ENCODE measurements around the gene HBD.
"Not testable (repeated sequence)": the region's sequence is repeated elsewhere in the genome, so short reads cannot be mapped to it uniquely, and the experiment has no call there.

HBD gene

DNA sequence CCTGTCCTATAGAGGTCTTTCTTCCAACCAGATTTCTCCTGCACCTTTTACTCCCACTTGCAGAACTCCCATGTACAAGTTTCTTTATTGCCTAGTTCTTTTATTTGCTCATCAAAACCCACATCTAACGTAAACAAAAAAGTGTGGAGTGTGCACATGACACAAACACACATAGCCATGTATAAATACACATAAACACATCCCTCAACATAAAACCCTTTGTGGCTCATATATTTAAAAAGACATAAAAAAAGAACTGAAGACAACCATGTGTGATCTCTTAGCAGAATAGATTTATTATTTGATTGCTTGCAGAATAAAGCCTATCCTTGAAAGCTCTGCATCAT is 18.6 kb upstream of the HBD start:
- DNase-seq, result no peak

DNA sequence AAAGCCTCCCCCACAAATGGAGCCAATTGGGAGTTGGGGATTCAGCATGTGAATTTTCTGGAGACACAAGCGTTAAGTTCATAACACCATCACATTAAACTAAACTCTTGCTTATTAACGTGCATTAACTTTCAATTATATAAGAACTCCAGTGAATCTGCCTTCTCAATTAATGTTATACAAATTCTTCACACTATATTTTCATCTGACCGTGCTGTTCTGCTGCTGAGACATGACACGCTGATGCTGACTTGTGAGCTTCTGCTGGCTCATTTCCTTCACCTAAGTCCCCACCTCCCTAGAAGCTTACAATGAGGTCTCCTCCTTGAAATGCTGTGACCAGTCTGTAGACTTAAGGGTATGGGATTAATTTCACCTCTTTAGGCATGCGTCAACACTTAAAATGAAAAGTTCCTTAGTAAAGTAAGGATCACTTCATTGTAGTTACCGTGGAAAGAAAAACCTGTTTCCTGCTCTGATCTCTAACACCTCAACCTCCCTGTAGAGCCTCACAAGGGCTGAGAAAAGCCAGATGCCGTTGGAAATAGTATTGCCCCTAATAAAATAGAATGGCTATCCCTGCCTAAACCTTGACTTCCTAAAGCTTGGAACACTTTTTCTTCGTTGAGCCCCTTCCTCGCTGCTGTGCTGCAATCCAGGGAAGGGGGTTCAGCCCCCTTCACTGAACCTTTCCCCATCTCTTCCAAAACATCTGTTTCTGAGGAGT is 18.1 kb upstream of the HBD start:
- DNase-seq, result no peak

DNA sequence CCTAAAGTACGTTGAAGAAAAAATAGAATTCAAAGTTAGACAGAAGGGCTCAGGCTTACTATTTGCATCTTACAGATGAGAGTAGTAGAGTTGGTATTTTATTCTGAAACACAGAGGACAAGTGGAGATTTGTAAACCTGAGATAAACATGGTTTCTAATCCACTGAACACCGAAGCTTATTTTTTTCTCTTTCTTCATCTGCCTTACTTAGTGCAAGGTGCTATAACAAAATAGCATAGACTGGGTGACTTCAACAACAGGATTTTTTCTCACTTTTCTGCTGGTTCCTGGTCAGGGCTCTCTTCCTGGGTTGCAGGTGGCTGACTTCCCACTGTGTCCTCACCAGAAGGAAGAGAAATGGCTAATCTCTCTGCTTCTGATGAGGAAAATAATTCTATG is 17.5 kb upstream of the HBD start:
- no peak for DNase-seq

DNA sequence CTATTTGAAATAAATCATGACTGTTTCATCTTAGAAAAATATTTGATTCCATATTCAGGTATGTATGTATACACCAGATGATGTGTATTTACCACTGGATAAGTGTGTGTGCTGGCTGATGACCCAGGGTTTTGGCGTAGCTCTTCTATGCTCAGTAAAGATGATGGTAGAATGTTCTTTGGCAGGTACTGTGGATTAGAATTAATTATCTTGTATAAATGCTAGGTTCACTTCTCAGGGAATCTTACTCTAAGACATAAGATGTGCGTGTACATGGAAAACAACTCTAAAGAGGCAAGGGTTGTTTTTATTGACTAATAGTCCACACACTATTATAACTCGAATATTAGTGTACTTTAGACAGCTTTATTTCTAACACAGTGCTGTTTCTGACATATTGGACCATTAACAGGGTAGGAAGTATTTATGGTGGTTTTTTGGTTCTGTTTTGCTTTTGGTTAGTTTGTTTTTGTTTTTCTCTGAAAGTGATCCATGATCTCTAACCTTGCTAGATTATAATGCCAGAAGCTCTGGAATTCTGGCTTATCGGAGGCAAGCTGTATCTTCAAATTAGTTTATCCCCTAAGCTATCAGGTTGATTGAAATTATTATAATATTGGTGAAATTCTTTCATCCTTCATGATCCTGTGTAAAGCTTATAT is 16.4 kb upstream of the HBD start:
- DNase-seq, result no peak

DNA sequence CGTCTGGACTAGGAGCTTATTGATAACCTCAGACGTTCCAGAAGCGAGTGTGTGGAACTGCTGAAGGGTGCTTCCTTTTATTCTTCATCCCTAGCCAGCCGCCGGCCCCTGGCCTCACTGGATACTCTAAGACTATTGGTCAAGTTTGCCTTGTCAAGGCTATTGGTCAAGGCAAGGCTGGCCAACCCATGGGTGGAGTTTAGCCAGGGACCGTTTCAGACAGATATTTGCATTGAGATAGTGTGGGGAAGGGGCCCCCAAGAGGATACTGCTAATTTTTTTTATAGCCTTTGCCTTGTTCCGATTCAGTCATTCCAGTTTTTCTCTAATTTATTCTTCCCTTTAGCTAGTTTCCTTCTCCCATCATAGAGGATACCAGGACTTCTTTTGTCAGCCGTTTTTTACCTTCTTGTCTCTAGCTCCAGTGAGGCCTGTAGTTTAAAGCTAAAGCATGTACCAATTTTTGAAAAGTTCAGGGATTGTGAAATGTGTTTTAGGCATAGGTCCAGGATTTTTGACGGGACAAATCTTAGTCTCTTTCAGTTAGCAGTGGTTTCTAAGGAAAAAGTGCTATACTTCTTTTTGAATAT is 15.6 kb upstream of the HBD start, which contains the start of gene HBG1:
Gene HBG1 (minus strand): TSS at position 51 of the 590 bp plus-strand sequence. CDS start 53 bp downstream, outside the sequence.
- not testable (repeated sequence) for DNase-seq

DNA sequence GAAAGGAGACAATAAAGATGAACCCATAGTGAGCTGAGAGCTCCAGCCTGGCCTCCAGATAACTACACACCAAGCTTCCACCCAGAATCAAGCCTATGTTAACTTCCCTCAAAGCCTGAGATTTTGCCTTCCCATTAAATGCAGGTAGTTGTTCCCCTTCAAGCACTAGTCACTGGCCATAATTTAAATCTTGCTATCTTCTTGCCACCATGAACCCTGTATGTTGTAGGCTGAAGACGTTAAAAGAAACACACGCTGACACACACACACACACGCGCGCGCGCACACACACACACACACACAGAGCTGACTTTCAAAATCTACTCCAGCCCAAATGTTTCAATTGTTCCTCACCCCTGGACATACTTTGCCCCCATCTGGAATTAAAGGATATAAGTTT is 14.2 kb upstream of the HBD start:
- DNase-seq, result not testable (repeated sequence)

DNA sequence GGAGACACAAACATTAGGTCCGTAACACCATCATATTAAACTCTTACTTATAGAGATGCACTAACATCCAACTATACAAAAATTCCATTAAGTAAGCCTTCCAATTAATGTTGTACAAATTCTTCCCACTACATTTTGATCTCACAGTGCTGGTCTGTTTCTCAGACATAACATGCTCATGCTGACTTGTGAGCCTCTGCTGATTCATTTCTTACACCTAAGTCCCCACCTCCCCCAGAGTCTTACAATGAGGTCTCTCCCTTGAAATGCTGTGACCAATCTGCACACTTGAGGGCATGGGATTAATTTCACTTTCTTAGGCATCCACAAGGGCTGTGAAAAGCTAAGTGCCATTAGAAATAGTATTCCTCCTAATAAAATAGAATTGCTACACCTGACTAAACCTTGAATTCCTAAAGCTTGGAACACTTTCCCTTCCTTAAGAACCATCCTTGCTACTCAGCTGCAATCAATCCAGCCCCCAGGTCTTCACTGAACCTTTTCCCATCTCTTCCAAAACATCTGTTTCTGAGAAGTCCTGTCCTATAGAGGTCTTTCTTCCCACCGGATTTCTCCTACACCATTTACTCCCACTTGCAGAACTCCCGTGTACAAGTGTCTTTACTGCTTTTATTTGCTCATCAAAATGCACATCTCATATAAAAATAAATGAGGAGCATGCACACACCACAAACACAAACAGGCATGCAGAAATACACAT is 13.3 kb upstream of the HBD start:
- DNase-seq, result no peak

DNA sequence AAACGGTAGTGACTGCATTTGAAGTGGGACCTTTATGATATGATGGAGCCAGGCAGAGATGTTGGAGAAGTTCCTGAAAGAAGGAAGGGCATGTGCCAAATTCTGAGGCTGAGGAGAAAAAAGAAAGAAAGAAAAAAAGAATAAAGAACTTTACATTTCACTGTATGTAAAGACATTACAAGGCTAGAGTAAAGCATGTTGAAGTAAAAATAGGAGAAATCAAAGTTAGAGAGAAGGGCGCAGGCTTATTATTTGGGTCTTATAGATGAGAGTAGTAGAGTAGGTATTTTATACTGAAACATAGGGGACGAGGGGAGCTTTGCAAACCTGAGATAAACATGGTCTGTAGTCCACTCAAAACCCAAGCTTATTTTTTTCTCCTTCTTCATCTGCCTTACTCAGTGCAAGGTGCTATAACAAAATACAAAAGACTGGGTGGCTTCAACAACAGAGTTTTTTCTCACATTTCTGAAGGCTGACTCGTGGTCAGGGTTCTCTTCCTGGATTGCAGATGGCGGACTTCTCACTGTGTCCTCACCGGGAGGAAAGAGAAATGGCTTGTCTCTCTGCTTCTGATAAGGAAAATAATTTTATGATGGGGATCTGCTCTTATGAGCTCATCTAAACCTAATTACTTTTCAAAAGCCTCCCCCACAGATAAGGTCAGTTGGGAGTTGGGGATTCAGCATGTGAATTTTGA is 12.6 kb upstream of the HBD start:
- no peak for DNase-seq

DNA sequence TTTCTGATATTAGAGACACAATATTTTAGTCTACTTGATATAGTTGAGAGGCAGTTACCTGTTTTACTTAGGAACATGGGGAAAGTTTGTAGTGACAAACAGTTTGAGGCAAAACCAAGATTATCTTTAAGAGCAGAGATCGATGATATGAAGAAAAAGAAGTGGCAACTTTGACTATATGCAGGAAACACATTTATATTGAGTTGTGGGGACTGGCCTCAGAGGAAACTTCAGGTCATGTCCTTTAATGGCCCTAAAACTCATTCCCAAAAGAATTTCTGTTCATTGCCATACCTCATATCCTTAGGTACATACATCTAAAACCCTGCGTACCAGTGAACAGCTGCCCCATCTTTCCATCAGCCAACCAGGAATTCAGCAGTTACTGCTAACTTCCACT is 10.9 kb upstream of the HBD start:
- DNase-seq, result no peak

DNA sequence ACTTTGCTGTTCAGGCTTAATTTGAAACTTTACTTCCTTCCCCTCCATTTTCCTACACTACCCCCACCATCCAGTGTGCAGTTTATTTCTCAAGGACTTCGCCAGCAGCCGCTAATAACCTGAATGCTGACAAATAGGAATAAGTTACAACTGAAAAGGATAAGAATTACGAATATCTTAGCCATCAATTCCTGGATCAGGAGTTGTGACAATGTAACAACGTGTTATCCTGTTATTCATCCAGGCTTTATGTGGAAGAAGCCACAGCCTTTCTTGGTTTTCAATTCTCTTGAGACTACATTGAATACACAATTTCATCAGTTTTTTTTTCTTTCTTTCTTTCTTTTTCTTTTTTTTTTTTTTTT is 9.5 kb upstream of the HBD start:
- no peak for DNase-seq

DNA sequence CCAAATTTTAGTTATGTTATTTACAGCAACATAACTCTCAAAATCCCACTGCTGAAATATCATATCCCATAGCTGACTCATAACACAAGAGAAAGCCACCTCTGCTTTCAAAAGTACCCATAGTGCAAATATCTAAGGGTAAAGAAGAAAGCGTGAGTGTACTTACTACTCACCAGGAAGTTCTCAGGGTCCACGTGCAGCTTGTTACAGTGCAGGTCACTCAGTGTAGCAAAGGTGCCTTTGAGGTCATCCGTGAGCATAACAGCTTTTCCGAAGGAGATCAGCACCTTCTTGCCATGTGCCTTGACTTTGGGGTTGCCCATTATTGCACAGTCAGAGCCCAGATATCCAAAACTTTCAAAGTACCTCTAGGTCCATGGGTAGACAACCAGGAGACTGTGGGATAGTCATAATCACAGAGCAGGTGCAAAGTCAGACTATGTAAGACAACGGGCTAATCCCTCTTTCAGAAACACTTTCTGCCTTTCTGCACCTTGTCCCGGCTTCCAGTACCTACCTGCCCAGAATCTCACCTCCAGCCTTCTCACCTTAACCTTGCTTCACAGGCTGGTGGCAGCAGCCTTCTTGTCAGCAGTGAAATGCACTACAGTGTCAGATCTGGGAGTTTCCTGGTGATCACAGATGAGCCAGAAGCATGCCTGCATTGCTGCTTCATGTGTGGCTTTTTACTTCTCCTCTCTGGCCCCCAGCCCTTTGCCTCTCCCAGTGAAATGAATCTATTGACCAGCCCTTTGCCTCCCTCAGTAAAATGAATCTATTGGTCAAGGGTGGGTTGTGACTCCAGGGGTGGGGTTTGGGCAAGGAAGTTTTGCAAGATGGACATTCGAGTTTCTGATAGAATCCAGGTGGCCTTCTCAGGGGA is 8.9 kb upstream of the HBD start:
- no peak for DNase-seq

DNA sequence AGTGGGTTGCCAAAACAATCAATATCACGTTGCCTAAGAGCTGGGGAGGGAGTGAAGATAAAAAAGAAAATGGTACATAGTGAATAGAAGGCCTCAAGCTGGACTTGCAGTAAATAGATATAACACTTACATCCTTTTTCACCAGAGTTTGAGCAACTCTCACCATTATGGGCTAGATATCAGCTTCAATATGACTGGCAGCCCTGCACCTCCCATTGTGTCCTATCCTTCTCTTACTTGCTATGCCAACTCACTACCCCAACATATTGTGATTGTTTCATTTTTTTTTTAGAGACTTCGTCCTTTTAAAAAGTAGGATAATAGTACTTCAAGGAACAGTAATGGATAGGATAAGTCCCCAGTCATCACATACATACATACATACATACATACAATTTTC is 7.9 kb upstream of the HBD start:
- no peak for DNase-seq

DNA sequence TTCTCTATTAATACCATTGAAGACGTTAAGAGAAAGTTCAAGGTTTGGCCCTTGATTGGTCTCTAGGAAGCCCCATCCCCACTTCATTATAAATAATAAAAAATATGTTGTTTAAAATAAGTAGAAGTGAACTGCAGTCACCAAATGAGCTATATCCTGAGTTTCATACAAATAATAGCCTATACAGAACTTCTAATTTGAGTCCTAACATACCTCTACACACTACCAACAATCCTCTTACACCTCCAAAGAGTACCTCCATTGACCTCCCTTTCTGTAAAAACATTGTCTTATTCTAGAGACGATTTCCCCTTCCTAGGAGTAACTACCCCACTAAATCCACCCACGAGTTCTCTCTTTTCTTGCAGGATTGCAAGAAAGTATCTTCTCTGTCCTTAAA is 7.2 kb upstream of the HBD start:
- DNase-seq, result no peak

DNA sequence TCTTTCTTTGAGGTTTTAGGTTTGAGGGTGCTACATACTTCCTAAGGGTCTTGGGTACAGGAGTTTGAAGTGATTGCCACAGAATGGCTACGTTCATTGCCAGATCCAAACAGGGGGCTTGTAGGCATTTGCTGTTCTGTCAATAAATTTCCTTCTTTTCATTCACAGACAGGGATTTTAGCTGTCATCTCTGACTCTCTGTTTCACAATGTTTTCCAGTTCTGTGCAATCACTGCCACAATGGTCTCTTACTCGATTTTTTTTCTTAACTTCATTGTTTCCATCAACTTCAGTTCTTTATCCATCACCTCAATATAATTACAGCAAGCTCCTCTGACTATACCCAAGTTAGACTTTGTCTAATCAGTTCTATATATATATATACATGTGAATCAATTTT is 6.2 kb upstream of the HBD start:
- DNase-seq, result no peak

DNA sequence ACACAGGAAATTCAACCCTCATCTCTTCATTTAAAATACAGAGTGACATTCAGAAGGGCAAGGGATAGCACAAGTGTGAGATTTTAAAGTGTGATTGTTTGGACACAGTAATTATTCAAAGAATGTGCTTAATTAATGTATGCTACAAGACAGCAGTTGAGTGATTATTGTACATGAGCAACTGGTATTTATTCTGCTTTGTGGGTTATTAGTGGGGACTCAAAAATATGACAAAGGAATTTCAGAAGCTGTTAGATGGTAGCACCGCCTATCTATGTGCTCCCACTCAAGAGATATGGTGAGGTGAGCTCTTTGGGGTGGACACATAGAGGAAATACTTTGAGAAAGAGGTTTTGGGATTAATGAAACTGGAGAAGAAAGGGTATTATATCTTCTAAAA is 5.8 kb upstream of the HBD start:
- no peak for DNase-seq

DNA sequence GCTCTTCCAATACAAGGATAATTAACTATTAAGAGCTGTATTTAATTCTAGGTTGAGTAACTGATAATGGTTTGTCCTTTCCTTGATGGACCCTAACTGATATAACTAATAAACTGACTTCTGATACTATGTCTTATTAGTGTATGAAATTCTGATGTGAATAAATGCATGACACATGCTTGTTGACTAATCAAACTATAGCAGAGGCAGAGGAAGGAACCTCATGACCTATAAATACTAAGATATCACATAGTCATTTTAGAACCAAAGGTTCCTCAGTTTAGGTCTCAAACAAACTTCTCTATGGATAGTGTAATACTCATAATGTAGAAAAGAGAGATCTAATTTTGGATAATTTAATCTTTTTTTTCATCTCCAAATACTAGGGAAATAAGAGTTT is 4.8 kb upstream of the HBD start:
- DNase-seq, result no peak

DNA sequence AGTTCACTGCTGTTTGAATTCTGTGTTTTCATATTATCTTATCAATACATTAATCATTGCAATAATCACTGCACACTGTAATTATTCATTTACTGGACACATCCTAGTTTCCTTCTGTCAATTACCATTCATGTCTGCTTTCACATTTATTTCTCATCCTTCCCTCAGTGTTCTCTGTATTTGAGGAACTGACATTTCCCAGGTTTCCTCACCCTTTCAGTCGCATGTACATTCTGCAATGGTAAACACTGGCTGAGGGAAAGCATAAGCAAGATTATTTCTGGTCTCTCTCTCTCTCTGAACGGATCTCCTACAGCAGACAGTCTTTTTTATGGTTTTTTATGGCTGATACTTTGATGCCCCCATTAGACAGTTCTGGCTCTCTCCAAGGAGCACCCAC is 4.2 kb upstream of the HBD start:
- DNase-seq, result no peak

DNA sequence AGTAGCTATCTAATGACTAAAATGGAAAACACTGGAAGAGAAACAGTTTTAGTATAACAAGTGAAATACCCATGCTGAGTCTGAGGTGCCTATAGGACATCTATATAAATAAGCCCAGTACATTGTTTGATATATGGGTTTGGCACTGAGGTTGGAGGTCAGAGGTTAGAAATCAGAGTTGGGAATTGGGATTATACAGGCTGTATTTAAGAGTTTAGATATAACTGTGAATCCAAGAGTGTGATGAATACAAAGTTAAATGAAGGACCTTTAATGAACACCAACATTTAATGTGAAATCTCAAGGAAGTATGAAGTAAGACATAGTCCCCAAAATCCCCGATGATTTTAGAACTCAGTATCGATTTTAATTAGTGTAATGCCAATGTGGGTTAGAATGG is 3.1 kb upstream of the HBD start:
- no peak for DNase-seq

DNA sequence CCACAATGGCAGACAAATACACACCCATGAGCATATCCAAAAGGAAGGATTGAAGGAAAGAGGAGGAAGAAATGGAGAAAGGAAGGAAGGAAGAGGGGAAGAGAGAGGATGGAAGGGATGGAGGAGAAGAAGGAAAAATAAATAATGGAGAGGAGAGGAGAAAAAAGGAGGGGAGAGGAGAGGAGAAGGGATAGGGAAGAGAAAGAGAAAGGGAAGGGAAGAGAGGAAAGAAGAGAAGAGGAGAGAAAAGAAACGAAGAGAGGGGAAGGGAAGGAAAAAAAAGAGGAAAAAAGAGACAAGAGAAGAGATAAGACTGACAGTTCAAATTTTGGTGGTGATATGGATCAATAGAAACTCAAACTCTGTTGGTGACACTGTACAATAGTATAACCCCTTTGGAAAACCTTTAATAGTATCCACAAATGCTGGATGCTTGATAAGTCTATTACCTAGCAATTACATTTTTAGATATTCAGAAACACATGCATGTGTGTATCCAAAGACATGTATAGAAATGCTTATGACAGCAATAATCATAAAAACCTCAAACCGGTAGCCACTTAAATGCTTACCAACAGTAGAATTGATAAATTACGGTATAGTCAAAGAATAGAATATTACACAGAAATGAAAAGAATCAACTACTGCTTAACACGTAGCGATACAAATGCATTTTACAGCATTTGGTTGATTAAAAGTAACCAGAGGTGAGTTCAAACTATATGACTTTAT is 1.2 kb upstream of the HBD start:
- DNase-seq, result no peak

DNA sequence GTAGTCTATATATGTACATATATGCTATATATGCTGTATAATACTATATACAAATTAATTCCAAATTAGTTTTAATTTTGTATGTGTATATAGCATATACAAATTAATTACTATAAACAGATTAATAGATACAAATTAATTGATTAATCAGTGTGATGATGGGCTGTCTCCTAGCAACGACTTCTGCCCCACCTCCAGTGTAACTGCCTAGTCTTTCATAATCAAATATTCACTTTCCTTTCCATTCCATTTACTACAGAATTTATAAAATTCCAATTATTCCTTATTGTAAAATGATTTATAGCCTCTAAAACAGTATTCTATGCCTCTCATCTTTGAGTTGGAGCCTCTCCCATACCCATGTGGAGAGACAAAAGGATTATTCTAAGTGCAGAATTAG is 976 bp downstream of the HBD start:
- no peak for DNase-seq

DNA sequence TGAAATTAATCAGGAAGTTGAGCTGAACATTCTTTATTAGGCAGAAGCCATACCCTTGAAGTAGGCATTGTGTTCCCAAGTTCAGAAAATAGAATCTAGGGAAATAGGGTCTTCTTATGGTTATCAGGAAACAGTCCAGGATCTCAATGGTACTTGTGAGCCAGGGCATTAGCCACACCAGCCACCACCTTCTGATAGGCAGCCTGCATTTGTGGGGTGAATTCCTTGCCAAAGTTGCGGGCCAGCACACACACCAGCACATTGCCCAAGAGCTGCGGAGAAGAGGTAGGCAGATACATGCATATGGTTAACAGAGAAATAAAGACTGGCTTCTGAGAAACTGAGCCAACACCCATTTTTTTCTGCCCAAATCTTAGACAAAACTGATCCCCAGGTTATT is 1.5 kb downstream of the HBD start:
- no peak for DNase-seq

DNA sequence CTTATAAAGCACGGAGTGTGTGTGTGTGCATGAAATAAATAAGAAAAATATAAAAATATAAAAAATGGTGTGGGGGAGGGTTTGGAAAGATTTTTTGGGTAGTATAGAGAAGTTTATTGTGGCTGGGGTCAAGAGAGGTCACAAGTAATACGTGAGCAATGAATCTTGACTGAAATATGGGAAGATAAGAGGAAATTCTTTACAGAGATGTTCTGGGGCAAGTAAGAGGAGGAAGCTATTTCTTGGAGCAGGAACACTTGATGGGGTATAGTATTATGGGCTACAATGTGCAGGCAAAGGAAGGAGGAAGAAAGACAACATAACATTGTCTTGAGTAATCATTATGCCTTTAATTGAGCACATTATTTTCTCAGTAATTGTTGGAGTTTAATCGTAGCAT is 2.1 kb downstream of the HBD start:
- no peak for DNase-seq

Measured in fibroblast of upper back skin (primary cell).